HG03095 (cell line): ENCODE results near the gene EIF5B.

Experiments
- ATAC-seq: cut with Tn5 transposase; IDR thresholded peaks from one replicate; pipeline ENCODE4 v1.9.1; 2021; ENCODE audit warnings: moderate library complexity; ENCODE audit not compliant: unreplicated experiment

Gene EIF5B

GRCh38 chr2:99406137-99406536 lies 68.9 kb downstream of the EIF5B start:
- no peak for ATAC-seq

DNA sequence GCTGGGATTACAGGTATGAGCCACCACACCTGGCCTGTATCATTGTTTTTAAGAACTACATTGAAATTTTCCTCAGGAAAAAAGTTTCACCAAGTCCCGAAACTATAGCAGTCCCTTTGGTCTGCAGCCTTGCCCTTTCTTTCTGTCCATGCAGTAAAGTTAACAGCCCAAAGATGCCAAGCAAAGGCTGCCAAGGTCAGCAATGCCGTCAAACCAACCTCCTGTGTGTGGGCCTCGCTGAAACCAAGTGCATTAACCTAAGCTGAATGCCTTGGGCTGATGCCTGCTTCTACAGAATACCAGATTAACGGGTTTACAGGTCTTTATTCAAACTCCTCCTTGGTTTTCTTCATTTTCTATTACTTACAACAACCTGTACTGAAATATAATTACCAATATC lies 73.1 kb downstream of the EIF5B start:
- no peak for ATAC-seq

DNA sequence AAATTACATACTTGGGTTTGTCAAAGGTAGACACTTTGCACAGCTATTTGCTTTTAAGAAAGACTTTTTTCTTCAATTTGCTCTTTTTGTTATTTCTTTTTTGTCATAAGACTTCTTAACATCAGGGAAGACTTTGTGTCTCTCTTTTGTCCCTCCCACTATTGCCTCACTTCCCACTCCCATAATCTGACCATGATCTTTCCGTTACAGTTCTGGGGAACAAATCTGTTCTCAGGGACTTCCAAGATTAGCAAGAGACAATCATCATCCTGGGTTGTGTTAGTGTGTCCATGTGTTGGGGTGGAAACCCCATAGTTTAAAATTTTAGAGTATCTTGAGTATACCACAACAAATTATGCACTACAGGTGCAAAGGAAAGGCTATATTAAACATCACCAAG lies 77.4 kb downstream of the EIF5B start:
- ATAC-seq = no peak

GRCh38 chr2:99417396-99417795 lies 80.2 kb downstream of the EIF5B start:
- no peak for ATAC-seq

- no peak for ATAC-seq
Measured at GRCh38 chr2:99420031-99420430, 82.8 kb downstream of the EIF5B start.

- ATAC-seq = no peak
Measured at GRCh38 chr2:99420751-99421299, 83.6 kb downstream of the EIF5B start.

- ATAC-seq = no peak
Measured at GRCh38 chr2:99421469-99421868, 84.3 kb downstream of the EIF5B start.

- peak; percentile 70 for ATAC-seq
Measured at GRCh38 chr2:99422599-99422998, 85.4 kb downstream of the EIF5B start.

- ATAC-seq = no peak
Measured at GRCh38 chr2:99424371-99424770, 87.2 kb downstream of the EIF5B start.

- ATAC-seq = no peak
Measured at GRCh38 chr2:99425022-99425421, 87.8 kb downstream of the EIF5B start.

- no peak for ATAC-seq
Measured at GRCh38 chr2:99430614-99431291, 93.6 kb downstream of the EIF5B start.

GRCh38 chr2:99431587-99432275 lies 94.5 kb downstream of the EIF5B start:
- ATAC-seq = no peak

DNA sequence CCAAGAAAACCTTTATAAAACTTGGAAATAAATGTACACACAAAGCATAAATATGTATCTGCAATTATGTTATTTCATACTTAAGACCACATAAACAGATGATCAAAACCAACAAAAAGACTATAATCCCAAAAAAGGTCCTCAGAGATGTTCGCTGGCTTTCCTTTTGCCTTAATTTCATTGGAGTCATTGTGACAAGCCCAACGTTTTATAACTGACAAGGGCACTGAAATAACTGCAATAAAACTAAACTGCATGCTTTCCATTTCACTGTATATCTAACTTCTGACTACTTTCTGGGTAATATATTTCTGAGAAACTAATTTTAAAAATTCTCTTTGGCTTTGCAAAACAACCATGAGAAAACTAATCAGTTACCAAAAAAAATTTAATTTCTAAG lies 96.2 kb downstream of the EIF5B start:
- no peak for ATAC-seq

DNA sequence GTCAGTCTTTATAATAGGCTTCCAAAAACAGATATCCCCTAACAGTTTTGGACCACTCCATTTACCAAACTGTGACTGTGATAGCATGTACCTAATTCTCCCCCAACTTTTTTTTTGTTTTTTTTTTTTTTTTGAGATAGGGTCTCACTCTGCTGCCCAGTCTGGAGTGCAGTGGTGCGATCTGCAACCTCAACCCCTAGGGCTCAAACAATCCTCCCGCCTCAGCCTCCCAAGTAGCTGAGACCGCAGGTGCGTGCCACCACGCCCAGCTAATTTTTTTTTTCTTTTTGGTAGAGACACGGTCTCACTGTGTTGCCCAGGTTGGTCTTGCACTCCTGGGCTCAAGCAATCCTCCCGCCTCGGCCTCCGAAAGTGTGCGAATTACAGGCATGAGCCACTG lies 99.7 kb downstream of the EIF5B start:
- ATAC-seq = no peak

GRCh38 chr2:99439971-99440505 lies 102.8 kb downstream of the EIF5B start:
- ATAC-seq = no peak

GRCh38 chr2:99442837-99443236 lies 105.6 kb downstream of the EIF5B start:
- ATAC-seq = no peak

- ATAC-seq = no peak
Measured at GRCh38 chr2:99444222-99444621, 107.0 kb downstream of the EIF5B start.

GRCh38 chr2:99445065-99445464 lies 107.9 kb downstream of the EIF5B start:
- no peak for ATAC-seq

DNA sequence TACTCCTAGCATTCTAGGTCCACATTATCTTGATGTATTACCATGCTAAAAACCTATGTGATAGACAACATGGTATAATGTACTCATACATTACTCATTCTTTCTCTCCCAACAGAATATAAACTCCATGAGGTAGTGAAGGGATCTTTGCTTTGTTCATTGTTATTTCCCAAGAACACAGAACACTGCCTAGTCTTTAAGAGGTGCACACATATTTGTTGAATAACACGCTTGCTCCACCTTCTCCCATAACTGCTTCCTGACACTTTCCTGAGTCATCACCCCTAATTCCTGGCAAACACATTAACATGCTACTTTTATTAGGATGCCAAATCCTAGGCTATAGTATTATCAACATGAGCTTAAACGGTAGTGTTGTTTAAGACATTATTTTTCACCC lies 111.4 kb downstream of the EIF5B start:
- no peak for ATAC-seq

DNA sequence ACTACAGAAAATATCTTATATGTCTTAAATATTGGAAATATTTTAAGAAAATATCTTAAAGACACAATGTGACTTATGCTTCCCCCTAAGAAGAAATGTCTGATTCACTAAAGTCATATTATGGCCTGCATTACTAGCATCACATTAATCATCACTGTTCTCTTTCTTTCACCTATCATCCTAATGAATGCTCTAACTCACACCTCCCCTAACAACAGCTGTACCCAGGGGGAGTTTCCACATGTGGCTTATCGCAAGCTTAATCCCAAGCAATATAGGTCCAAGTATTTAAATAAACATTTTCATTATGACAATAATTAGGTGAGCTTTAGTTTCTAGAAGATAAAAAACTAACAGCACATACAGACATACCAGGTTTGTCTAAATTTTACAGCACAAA lies 113.0 kb downstream of the EIF5B start:
- ATAC-seq = no peak
